SH-SY5Y (cell line): ENCODE measurements around the gene GALNT5.

ENCODE experiments used
- GATA2 ChIP-seq: IDR thresholded peaks from 2 replicates; pipeline ENCODE4 v1.6.1; 2011; ENCODE audit warnings: mild to moderate bottlenecking, low read depth, low read length
- GATA3 ChIP-seq: IDR thresholded peaks from 2 replicates; pipeline ENCODE4 v1.6.1; 2011; ENCODE audit warnings: low read depth, mild to moderate bottlenecking, low read length, moderate library complexity

GALNT5 gene

GRCh38 chr2:157324331-157324843, 66.9 kb downstream of the GALNT5 start:
- TF ChIP-seq GATA3, result no peak
- no peak for TF ChIP-seq GATA2

GRCh38 chr2:157325786-157326185, 68.3 kb downstream of the GALNT5 start, which contains the start of gene ERMN:
ERMN (minus strand) TSS chr2:157325824; CDS start chr2:157325642, 182 bp downstream.
- TF ChIP-seq GATA3, result no peak

GRCh38 chr2:157326698-157327097, 69.2 kb downstream of the GALNT5 start:
- TF ChIP-seq GATA2, result no peak
- TF ChIP-seq GATA3, result no peak

GRCh38 chr2:157327200-157327599, 69.7 kb downstream of the GALNT5 start:
- TF ChIP-seq GATA3 (no peak), GATA2 (no peak)

- TF ChIP-seq GATA2, result no peak
- TF ChIP-seq GATA3, result no peak
Measured at GRCh38 chr2:157327621-157328500, 70.4 kb downstream of the GALNT5 start.

- TF ChIP-seq GATA2, result no peak
Measured at GRCh38 chr2:157329524-157329923, 72.0 kb downstream of the GALNT5 start.

GRCh38 chr2:157333304-157334047, 76.0 kb downstream of the GALNT5 start:
- TF ChIP-seq GATA2, result no peak
- TF ChIP-seq GATA3, result no peak

GRCh38 chr2:157334335-157334734, 76.8 kb downstream of the GALNT5 start:
- TF ChIP-seq GATA3 (no peak), GATA2 (no peak)

GRCh38 chr2:157334797-157335196, 77.3 kb downstream of the GALNT5 start:
- TF ChIP-seq GATA2 (no peak), GATA3 (no peak)

GRCh38 chr2:157336137-157337010, 78.9 kb downstream of the GALNT5 start:
- TF ChIP-seq GATA2 (no peak), GATA3 (no peak)

GRCh38 chr2:157337978-157338377, 80.5 kb downstream of the GALNT5 start:
- no peak for TF ChIP-seq GATA3

- no peak for TF ChIP-seq GATA2
- no peak for TF ChIP-seq GATA3
Measured at GRCh38 chr2:157339965-157340655, 82.6 kb downstream of the GALNT5 start.

GRCh38 chr2:157345647-157346389, 88.3 kb downstream of the GALNT5 start:
- TF ChIP-seq GATA2 (no peak), GATA3 (no peak)
